NB4 (cell line): ENCODE results near the gene APOC4.
"Not testable (repeated sequence)": the region's sequence is repeated elsewhere in the genome, so short reads cannot be mapped to it uniquely, and the experiment has no call there.

Experiments
- DNase-seq: peaks from one replicate; pipeline ENCODE4 v3.0.0; 2010; ENCODE audit warnings: low read depth
- H3K4me3 ChIP-seq: one replicate; pipeline ENCODE4 v1.5.1; 2011; ENCODE audit warnings: mild to moderate bottlenecking, low read depth, low read length, moderate library complexity
- CTCF ChIP-seq: IDR thresholded peaks from one replicate; pipeline ENCODE4 v1.5.1; 2012; ENCODE audit warnings: low read depth, low read length
- MAX ChIP-seq: IDR thresholded peaks from 2 replicates; pipeline ENCODE4 v1.6.1; 2011; ENCODE audit warnings: low read depth, low read length
- MYC ChIP-seq: IDR thresholded peaks from 2 replicates; pipeline ENCODE4 v1.6.1; 2011; ENCODE audit warnings: low read depth, low read length
- POLR2A ChIP-seq: IDR thresholded peaks from 2 replicates; pipeline ENCODE4 v1.6.1; 2011; ENCODE audit warnings: mild to moderate bottlenecking; ENCODE audit not compliant: insufficient read length; ENCODE audit errors: extremely low read depth

Gene APOC4

GRCh38 chr19:44924243-44924725 lies 17.8 kb upstream of the APOC4 start:
- TF ChIP-seq MYC (no peak), MAX (no peak), CTCF (no peak), POLR2A (no peak)
- H3K4me3 ChIP-seq = no peak overlapping the region
- no peak for DNase-seq

GRCh38 chr19:44925114-44925891 lies 16.7 kb upstream of the APOC4 start:
- TF ChIP-seq MAX (peak; percentile 92), CTCF (no peak), MYC (peak; percentile 88), POLR2A (no peak)
- DNase-seq = peak; percentile 76

GRCh38 chr19:44926245-44927077 lies 15.6 kb upstream of the APOC4 start:
- H3K4me3 ChIP-seq, DNase-seq: not testable (repeated sequence)

More at GRCh38 chr19:44925114-44925891, 16.7 kb upstream of the APOC4 start:
- no peak overlapping the region for H3K4me3 ChIP-seq

- TF ChIP-seq POLR2A = no peak
- no peak for TF ChIP-seq MAX
- no peak for TF ChIP-seq CTCF
- no peak for TF ChIP-seq MYC
- no peak for DNase-seq
Measured at GRCh38 chr19:44927746-44928145, 14.3 kb upstream of the APOC4 start.

GRCh38 chr19:44930088-44930487 lies 11.9 kb upstream of the APOC4 start:
- no peak for DNase-seq
- TF ChIP-seq MYC (no peak), CTCF (no peak), MAX (no peak)
- H3K4me3 ChIP-seq = no peak overlapping the region

More at GRCh38 chr19:44927746-44928145, 14.3 kb upstream of the APOC4 start:
- no peak overlapping the region for H3K4me3 ChIP-seq

GRCh38 chr19:44931541-44931940 lies 10.5 kb upstream of the APOC4 start:
- H3K4me3 ChIP-seq = no peak overlapping the region
- no peak for TF ChIP-seq CTCF
- TF ChIP-seq MAX = no peak
- no peak for TF ChIP-seq POLR2A
- no peak for TF ChIP-seq MYC
- DNase-seq = no peak
